CD14-positive monocyte (primary cell): ENCODE results near the gene UGT1A8. TPM values are rescaled to one million over a fixed set of nuclear protein-coding genes. Genes with fewer than 3 reads are reported as not detected.
"Not testable (repeated sequence)": the region's sequence is repeated elsewhere in the genome, so short reads cannot be mapped to it uniquely, and the experiment has no call there.

Source experiments
- DNase-seq, 3 donors: peaks; one replicate each; pipeline ENCODE4 v3.0.0-alpha.2; 2011 to 2022
- H2AFZ ChIP-seq: 2 replicates; pipeline ENCODE4 v1.6.0; 2012; ENCODE audit warnings: mild to moderate bottlenecking, low read depth, low read length, inconsistent platforms; ENCODE audit not compliant: insufficient read depth, poor library complexity, severe bottlenecking
- H3K27ac ChIP-seq, 2 donors: 1 replicate in 1 of 2; 2 replicates in 1 of 2; pipeline ENCODE4 v1.5.1; 2012 to 2013; ENCODE audit warnings: low read length in 2 of 2, control low read depth in 1 of 2, inconsistent platforms in 1 of 2, low read depth in 1 of 2, mild to moderate bottlenecking in 1 of 2
- H3K27me3 ChIP-seq, 2 donors: one replicate each; pipeline versions ENCODE4 v1.6.0 to v1.6.1; 2011 to 2013; ENCODE audit warnings: low read length in 2 of 2; ENCODE audit not compliant: control insufficient read depth in 2 of 2, insufficient read depth in 2 of 2
- H3K36me3 ChIP-seq, 2 donors: replicated peaks in 1 of 2; 1 replicate in 1 of 2; 2 replicates in 1 of 2; pipeline versions ENCODE4 v1.5.1 to v1.6.1; 2012 to 2013; ENCODE audit warnings: low read length in 2 of 2, control low read depth in 1 of 2, inconsistent platforms in 1 of 2, mild to moderate bottlenecking in 1 of 2; ENCODE audit not compliant: insufficient read depth in 2 of 2, control insufficient read depth in 1 of 2
- H3K4me1 ChIP-seq, 2 donors: 1 replicate in 1 of 2; 2 replicates in 1 of 2; pipeline versions ENCODE4 v1.5.1 to v1.6.1; 2012 to 2013; ENCODE audit warnings: low read length in 2 of 2, control low read depth in 1 of 2, inconsistent platforms in 1 of 2, mild to moderate bottlenecking in 1 of 2, moderate library complexity in 1 of 2; ENCODE audit not compliant: insufficient read depth in 2 of 2, control insufficient read depth in 1 of 2
- H3K4me2 ChIP-seq: replicated peaks from 2 replicates; pipeline ENCODE3; 2012; ENCODE audit warnings: low read length, moderate library complexity, mild to moderate bottlenecking; ENCODE audit not compliant: poor library complexity, severe bottlenecking; ENCODE audit errors: extremely low read depth
- H3K4me3 ChIP-seq, 3 experiments: fragments of 200-600 bp in 1 of 3; sonication (generic) in 1 of 3; replicated peaks in 1 of 3; 1 replicate in 2 of 3; 2 replicates in 1 of 3; pipeline ENCODE4 v1.5.1; 2011 to 2013; ENCODE audit warnings: low read length in 3 of 3, mild to moderate bottlenecking in 3 of 3, control low read depth in 2 of 3, low read depth in 2 of 3, inconsistent platforms in 1 of 3, moderate library complexity in 1 of 3
- H3K79me2 ChIP-seq: 2 replicates; pipeline ENCODE4 v1.6.0; 2012; ENCODE audit warnings: mild to moderate bottlenecking, control low read depth, inconsistent platforms, low read length, moderate library complexity; ENCODE audit not compliant: insufficient read depth
- H3K9ac ChIP-seq: 2 replicates; pipeline ENCODE4 v1.6.0; 2017; ENCODE audit warnings: low read length, mild to moderate bottlenecking; ENCODE audit not compliant: insufficient read depth, poor library complexity, severe bottlenecking
- H3K9me3 ChIP-seq, 2 donors: replicated peaks in 1 of 2; 1 replicate in 1 of 2; 2 replicates in 1 of 2; pipeline versions ENCODE4 v1.5.1 to v1.6.1; 2012 to 2013; ENCODE audit warnings: low read length in 2 of 2, control low read depth in 1 of 2; ENCODE audit not compliant: control insufficient read depth in 1 of 2, insufficient read depth in 1 of 2
- H4K20me1 ChIP-seq: 2 replicates; pipeline ENCODE4 v1.6.0; 2012; ENCODE audit warnings: mild to moderate bottlenecking, low read length, control low read depth, moderate library complexity; ENCODE audit not compliant: insufficient read depth
- H3K27ac Mint-ChIP-seq, 7 donors: one replicate each; pipeline ENCODE4 v1.8.0; 2020; ENCODE audit warnings: mild to moderate bottlenecking in 7 of 7, mixed read lengths in 7 of 7, moderate library complexity in 6 of 7, inconsistent platforms in 2 of 7
- H3K27me3 Mint-ChIP-seq, 3 donors: one replicate each; pipeline ENCODE4 v1.8.0; 2021 to 2022; ENCODE audit warnings: low read depth in 3 of 3, mild to moderate bottlenecking in 3 of 3, mixed read lengths in 3 of 3, moderate library complexity in 3 of 3, inconsistent platforms in 1 of 3
- H3K36me3 Mint-ChIP-seq, 2 donors: one replicate each; pipeline ENCODE4 v1.8.0; 2020; ENCODE audit warnings: mixed read lengths in 2 of 2, inconsistent platforms in 1 of 2, mild to moderate bottlenecking in 1 of 2
- H3K4me1 Mint-ChIP-seq: one replicate; pipeline ENCODE4 v1.8.0; 2020; ENCODE audit warnings: mild to moderate bottlenecking, mixed read lengths
- H3K4me3 Mint-ChIP-seq, 2 donors: one replicate each; pipeline ENCODE4 v1.8.0; 2020; ENCODE audit warnings: mild to moderate bottlenecking in 2 of 2, mixed read lengths in 2 of 2, moderate library complexity in 1 of 2
- H3K9me3 Mint-ChIP-seq, 7 donors: one replicate each; pipeline ENCODE4 v1.8.0; 2020 to 2022; ENCODE audit warnings: mixed read lengths in 7 of 7, mild to moderate bottlenecking in 6 of 7, moderate library complexity in 6 of 7, inconsistent platforms in 2 of 7
- WGBS: methylation state at CpG from one replicate; pipeline ENCODE4 v1.1.5; 2013; ENCODE audit warnings: missing lambda C conversion rate; ENCODE audit not compliant: insufficient coverage; 5-methylcytosine and 5-hydroxymethylcytosine counted together
- intact Hi-C, 2 donors: fragments of 100-400 bp; cut with micrococcal nuclease; formaldehyde crosslinking; loops; one replicate each; pipeline versions ENCODE4 v1.15.0 to v1.15.1; 2023
- polyA plus RNA-seq, 3 donors: library from polyadenylated mRNA; depleted of rRNA in 1 of 3; unstranded in 2 of 3; stranded (reverse) in 1 of 3; fragments of 300-500 nt in 2 of 3; fragments of >200 nt in 1 of 3; fragmentation: Illumina TruSeq in 2 of 3; gene quantifications; 1 replicate in 2 of 3; 2 replicates in 1 of 3; pipeline ENCODE4 v1.2.3, GENCODE V29; 2012 to 2021
- TF ChIP-seq, protein P1 (sequence below): fragments of 200-600 bp; IDR thresholded peaks from one replicate; pipeline ENCODE4 v1.8.0; 2022; ENCODE audit warnings: antibody characterized with exemption, mild to moderate bottlenecking

UGT1A8 gene
- polyA plus RNA-seq, 3 donors, result not detected

GRCh38 chr2:233627331-233628025, 10.0 kb downstream of the UGT1A8 start:
- no peak overlapping the region for H3K4me3 Mint-ChIP-seq
- peaks cover 3 to 25% (median 8%) of the 10 kb centered on the region in 7 donors for H3K9me3 Mint-ChIP-seq
- Histone ChIP-seq H3K27ac (no peak overlapping the region), H3K27me3 (no peaks in the 10 kb centered on the region), H3K4me1 (no peaks in the 10 kb centered on the region), H3K79me2 (no peaks in the 10 kb centered on the region), H2AFZ (no peak overlapping the region), H3K4me3 (no peak overlapping the region), H3K36me3 (no peaks in the 10 kb centered on the region), H3K4me2 (no peak overlapping the region), H3K9me3 (no peaks in the 10 kb centered on the region), H3K9ac (no peak overlapping the region), H4K20me1 (no peaks in the 10 kb centered on the region)
- H3K36me3 Mint-ChIP-seq, result no peaks in the 10 kb centered on the region
- no peak overlapping the region for H3K27ac Mint-ChIP-seq
- H3K27me3 Mint-ChIP-seq, result peaks cover 0 to 3% (median 2%) of the 10 kb centered on the region in 3 donors
- WGBS, result 82% methylated on average over 3 of the region's 5 CpGs
- TF ChIP-seq, protein P1, sequence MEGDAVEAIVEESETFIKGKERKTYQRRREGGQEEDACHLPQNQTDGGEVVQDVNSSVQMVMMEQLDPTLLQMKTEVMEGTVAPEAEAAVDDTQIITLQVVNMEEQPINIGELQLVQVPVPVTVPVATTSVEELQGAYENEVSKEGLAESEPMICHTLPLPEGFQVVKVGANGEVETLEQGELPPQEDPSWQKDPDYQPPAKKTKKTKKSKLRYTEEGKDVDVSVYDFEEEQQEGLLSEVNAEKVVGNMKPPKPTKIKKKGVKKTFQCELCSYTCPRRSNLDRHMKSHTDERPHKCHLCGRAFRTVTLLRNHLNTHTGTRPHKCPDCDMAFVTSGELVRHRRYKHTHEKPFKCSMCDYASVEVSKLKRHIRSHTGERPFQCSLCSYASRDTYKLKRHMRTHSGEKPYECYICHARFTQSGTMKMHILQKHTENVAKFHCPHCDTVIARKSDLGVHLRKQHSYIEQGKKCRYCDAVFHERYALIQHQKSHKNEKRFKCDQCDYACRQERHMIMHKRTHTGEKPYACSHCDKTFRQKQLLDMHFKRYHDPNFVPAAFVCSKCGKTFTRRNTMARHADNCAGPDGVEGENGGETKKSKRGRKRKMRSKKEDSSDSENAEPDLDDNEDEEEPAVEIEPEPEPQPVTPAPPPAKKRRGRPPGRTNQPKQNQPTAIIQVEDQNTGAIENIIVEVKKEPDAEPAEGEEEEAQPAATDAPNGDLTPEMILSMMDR, result no peak
- no peak for DNase-seq
- intact Hi-C loops, result no loop called here
- H3K4me1 Mint-ChIP-seq, result no peaks in the 10 kb centered on the region

DNA sequence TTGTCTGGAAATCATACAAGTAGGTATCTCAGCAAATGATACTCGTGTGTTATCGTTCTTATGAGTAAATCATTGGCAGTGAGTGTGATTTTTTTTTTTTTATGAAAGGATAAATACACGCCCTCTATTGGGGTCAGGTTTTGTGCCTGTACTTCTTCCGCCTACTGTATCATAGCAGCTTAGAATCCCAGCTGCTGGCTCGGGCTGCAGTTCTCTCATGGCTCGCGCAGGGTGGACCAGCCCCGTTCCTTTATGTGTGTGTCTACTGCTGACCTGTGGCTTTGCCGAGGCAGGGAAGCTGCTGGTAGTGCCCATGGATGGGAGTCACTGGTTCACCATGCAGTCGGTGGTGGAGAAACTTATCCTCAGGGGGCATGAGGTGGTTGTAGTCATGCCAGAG, 18.9 kb downstream of the UGT1A8 start, which contains the start of gene UGT1A10:
UGT1A10 (plus strand) TSS at position 143 of the 400 bp plus-strand sequence; CDS start at position 218, 75 bp downstream.
- intact Hi-C loops, H3K9me3 Mint-ChIP-seq, H3K9ac ChIP-seq, H3K4me1 ChIP-seq, H3K27ac ChIP-seq, H3K4me2 ChIP-seq, H2AFZ ChIP-seq, H3K27me3 Mint-ChIP-seq, H4K20me1 ChIP-seq, H3K36me3 Mint-ChIP-seq, DNase-seq, H3K4me1 Mint-ChIP-seq, H3K4me3 Mint-ChIP-seq, H3K9me3 ChIP-seq, H3K27ac Mint-ChIP-seq, H3K27me3 ChIP-seq, H3K79me2 ChIP-seq, H3K4me3 ChIP-seq, H3K36me3 ChIP-seq: not testable (repeated sequence)
- WGBS, result 97% methylated on average over 6 of the region's 10 CpGs
